ENCODE measurements around the gene IGSF23.

Gene IGSF23, protein sequence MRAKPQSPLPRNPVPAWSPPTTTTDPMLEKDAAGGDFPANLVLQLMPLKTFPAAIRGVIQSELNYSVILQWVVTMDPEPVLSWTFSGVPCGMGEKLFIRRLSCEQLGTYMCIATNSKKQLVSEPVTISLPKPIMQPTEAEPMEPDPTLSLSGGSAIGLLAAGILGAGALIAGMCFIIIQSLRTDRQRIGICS

DNA sequence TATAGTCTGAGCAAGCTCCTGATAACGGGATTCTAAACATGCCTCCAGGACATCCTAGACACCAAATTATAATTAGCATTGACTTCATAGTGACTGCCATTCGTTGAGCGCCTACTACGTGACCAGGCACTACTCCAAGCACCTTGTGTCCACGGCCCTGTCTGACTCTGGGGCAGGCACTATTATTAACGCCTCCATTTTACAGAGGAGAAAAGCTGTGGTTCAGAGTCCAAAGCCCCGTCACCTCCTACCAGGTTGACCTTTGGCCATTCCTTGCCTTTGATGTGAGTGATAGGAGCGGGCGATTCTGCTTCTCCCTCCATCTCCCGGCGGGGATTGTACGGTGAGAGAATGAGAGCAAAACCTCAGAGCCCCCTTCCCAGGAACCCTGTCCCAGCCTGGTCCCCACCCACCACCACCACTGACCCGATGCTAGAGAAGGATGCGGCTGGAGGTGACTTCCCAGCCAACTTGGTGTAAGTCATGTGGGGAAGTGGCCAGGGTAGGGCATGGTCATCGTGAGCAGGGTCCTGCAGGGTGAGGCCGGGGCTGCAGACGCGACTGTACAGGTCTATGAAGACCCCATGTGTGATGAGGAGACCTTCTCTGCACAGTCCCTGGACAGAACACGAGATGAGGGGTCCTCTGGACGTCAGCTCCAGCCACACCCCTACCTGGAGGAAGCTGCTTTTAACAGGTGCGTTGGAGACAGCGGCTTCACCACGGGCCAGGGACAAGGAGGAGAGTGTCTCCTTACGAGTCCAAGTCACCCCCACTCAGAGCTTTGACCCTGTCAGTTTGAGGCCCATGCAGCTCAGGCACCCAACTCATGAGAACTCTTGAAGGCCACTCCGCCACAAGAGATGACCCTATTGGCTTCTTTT lies at the start of gene IGSF23:
Gene IGSF23 (plus strand): TSS at position 269 of the 884 bp plus-strand sequence. CDS start 83 bp downstream, at position 352.
- DNase-seq = no peak

DNA sequence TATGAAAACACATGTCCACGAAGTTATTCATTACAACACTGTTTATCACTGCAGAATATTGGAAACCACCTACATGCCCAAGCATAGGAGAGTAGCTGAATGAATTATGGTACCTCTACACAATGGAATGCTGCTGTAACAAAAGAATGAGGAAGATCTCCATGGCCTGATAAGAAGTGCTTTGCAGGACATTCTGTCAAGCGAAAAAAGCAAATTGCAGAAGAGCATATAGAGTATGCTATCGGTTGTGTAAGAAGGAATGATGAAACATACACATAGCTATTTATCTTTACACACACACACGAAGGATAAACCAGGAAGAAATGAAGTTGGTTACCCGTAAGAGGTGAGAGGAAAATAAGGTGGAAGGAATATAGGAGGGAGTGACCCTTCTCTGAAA lies 46.4 kb upstream of the IGSF23 start:
- DNase-seq = no peak

DNA sequence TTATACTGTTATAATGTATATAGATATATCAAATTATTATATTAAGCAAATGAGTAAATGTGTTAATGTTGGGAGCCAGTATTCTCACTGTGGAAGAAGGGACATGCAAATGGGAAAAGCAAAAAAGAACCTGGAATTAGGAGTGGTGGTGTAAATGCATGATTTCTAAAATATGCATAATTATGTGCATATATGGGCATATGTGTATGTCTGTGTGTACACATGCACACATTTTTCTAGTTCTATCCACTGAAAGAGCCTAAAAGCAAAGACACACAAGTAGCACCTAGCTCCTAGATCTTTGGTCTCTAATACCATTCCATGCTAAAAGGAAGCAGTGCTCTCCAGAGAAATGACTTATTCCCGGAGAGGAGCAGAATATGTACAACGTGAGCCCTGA lies 45.6 kb upstream of the IGSF23 start:
- no peak for DNase-seq

DNA sequence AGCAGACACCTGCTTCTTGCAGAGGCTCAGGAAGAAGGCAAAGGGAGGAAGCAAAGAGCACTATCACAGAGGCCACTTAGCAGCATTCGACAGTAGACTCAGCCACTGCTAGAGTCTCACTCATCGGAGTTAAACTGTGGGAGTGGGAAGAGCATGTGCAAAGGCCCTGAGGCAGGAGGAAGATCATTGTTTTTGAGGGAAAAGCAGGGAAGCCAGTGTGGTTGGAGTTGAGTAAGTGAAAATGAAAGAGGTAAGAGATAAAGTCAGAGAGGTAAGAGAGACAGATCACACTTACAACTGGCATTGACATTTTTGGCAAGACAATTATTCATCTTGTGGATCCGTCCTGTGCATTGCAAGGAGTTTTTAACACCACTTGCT lies 42.8 kb upstream of the IGSF23 start:
- no peak for DNase-seq

DNA sequence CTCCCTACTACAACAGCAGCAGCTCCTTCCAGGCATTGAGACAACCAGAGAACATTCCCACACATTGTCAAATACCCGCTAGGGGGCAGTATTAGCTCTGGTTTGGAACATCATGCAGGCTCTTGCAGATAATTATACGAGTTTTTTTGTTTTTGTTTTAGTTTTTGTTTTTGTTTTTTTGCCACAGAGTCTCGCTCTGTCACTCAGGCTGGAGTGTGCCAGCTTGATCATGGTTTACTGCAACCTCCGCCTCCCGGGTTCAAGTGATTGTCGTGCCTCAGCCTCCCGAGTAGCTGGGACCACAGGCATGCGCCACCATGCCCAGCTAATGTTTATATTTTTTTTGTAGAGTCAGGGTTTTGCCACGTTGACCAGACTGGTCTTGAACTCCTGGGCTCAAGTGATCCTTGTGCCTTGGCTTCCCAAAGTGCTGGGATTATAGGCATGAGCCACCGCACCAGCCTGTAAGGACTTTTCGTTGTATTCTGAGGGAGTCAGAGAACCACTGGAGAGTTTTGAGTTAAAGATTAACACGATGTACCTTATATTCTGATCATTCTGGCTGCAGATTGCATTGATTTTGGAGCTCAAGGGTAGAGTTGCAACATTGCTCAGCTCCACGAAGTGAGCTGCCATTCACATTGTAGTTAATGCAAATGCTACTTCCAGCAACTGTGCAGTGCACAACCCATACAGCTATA lies 42.2 kb upstream of the IGSF23 start:
- DNase-seq = peak; percentile 61 to 84 (median 71)

DNA sequence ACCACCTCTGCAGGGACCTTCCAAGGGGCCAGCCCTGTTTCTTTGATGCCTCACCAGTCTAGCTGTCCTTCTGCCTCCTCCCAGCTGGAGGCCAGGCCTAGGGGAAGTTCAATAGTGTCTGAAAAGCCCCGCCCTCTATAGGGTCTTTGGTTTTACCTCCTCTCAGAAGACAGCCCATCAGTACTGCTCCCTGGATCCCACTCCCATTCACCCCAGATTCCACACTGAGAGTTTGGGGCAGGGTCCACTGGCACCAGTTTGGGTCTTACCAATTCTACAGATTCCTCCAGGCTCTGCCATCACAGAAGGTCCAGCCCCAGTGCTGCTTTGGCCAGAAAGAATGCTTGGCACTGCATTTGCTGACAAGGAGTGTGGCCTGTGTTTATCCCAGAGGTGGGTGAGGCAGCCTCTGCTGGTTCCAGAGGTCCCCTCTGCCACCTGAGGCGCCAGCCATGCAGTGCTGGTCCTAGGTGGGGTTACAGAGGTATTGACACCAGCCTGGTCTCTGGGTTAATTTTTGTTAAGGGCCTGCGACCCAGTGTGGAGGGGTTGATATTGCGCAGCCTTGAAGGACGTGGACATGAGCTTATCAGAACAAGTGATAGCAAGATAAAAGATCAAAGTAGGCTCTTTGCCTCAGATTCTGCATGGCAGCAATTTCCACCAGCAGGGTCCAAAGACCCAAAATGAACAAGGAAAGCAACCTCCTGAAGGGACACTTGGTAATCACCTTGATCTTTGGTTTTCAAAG lies 41.4 kb upstream of the IGSF23 start:
- DNase-seq = no peak

DNA sequence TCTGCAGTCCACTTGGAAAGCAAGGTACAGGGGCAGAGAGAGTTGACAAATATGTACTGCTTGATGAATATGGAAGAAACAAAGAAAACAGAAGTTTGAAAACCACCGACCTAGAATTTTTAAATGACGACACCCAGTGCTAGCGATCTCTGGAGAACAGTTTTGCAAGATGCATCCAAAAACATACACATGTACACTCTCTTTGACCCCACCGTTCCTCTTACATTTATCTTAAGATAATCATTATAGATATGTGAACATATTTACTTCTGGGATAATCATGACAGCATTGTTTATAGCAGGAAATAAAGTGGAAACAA lies 40.8 kb upstream of the IGSF23 start:
- no peak for DNase-seq

DNA sequence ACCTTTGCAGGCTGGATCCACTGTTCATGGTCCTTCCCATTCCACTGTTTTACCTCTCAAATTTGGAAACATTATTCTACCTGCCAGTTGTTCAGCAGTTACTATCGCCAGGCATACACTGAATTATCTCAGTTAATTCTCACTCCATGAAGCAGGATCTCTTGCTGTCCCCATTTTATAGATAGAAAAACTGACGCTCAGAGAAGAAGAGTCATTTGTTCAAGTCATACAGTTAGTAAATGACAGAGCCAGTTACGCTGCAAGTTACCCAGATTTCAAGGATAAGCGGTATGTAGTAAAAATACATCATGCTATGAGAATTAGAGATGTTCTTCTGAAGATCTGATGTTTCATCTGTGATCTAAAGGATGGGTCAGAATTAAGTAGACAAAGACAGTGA lies 40.2 kb upstream of the IGSF23 start:
- DNase-seq = no peak

DNA sequence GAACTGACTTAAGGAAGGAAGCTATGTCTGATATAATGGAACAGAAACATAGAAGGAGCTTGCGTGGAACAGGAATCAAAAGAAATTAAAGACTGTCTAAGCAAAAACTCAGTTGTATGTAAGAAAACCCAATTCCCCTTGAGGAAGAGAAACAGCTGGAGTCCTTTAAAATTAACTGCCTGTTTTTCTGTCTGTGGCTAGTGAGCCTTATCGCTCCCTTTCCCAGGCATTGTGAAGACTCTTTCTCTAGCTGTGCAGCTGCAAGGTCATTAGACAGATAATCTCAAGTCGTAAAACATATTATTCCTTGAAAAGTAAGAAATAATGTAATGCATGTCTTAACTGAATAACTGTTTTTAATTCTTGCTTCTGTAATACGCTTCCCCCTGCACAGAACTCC lies 39.7 kb upstream of the IGSF23 start:
- no peak for DNase-seq

DNA sequence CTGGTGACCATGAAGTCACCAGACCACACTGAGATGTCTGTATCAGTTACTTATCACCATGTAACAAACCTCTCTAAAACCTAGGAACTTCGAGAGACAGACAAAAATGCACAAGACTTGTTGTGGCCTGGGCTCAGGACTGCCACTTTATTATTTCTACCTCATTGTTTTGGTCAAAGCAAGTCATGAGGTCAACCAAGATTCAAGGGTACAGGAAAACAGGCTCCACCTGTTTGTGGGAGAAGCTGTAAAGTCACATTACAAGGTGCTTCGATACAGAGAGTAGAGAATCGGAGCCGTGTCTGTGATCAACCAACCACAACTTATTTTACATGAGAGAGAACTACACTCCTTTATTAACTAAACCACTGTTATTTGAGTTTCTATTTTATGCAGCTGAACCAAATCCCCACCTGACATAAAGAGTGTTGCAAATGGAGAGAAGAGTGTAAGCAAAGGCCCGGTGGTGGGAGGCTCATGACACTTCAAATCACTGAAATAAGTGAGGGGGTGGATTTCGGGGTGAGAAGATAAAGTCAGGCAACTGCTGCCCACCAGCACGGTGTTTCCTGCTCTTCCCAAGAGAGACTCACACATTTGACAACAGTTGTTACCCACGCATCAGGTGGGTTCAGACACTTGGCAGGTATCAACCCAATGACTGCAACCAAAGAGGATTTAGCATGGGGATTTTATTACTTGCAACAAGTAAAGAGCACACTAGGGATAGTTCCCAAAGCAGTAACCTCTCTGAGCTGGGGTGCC lies 39.0 kb upstream of the IGSF23 start:
- DNase-seq = no peak

DNA sequence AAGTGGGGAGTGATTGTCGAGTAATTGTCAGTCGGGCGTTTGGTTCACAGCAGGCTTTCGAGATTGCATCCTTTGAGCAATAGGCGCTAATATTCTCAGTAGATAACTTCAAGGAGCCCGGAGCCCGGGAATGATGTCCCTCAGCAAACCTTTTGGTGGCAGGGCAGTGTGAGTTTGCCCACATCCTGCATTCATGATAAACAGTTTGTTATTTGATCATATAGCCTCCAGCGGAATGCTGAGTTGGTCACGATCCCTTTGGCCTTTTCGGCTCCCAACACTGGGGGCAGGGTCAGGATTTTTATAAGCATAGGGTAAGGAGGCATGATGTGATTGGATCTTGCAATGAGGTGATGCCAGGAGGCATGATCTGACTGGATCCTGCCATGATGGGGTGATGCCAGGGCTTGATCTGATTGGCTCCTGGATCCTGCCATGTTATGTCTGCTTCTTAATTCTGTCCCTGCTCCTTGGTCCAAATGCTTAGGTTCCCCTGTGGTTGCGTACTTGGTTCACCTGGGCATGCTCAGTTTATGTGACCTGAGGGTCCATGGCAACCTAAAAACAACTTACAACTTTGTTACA lies 38.2 kb upstream of the IGSF23 start:
- DNase-seq = no peak

DNA sequence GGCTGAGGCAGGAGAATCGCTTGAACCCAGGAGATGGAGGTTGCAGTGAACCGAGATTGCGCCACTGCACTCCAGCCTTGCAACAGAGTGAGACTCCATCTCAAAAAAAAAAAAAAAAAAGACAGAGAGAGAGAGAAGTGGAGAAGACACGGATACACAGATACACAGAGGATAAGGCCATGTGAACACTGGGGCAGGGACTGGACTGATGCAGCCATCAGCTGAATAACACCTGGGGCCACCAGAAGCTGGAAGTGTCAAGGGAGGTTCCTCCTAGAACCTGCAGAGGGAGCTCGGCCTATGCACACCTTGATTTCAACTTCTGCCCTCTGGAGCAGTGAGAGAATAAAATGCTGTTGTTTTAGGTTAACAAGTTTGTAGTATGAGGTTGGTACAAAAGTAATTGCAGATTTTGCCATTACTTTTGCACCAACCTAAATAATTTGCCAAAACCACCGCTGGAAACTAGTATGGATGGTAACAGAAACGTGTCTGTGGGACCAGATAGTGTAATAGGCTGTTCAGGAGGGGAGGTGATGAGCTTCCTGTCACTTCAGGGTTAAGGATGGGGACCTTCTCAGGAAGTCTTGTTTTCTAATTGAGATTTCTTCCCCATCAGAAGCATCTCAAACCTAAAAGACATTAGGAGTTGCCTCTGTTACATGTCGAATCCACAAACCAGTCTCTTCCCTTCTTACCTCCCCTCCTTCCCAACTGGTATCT lies 36.4 kb upstream of the IGSF23 start:
- DNase-seq = peak in 2 of 3 experiments; percentile 26 to 65

DNA sequence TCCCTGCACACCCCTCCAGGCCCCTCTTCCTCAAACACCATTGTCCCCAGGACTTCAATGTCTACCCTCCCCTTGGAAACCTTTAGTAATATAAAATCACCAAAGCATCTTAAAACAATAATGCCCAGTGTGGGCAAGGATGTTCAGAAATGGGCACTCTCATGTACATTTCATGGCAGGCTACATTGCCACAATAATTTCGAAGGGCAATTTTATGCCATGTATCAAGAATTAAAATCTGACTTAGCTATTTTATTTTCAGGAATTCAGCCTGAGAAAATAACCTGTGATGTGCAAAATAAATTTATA lies 35.8 kb upstream of the IGSF23 start:
- DNase-seq = no peak

DNA sequence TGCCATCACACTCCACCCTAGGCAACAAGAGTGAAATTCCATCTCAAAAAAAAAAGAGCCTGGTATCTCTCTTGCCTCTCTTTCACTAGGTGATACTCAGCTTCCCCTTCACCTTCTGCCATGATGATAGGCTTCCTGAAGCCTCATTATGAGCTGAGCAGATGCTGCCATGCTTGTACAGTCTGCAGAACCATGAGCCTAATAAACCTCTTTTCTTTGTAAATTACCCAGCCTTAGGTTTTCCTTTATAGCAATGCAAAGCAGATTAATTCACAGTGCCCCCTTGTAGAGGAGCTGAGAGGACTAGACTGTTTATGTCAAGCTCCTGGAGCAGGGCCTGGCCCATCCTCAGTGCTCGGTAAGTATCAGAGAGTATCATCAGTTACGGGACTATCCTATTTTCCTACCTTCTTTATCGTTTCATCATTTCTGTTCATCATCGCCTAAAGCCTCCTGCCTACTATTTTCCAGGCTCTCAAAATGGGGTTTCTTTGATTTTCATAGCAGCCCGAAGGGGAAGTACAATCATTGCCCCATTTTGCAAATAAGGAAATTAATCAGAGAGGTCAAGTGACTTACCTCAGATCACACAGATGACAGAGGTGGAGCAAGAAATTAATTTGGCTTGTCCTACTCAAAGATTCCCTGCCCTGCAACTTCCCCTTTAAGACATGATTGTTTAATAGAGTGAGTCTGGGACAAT lies 33.5 kb upstream of the IGSF23 start:
- DNase-seq = no peak

DNA sequence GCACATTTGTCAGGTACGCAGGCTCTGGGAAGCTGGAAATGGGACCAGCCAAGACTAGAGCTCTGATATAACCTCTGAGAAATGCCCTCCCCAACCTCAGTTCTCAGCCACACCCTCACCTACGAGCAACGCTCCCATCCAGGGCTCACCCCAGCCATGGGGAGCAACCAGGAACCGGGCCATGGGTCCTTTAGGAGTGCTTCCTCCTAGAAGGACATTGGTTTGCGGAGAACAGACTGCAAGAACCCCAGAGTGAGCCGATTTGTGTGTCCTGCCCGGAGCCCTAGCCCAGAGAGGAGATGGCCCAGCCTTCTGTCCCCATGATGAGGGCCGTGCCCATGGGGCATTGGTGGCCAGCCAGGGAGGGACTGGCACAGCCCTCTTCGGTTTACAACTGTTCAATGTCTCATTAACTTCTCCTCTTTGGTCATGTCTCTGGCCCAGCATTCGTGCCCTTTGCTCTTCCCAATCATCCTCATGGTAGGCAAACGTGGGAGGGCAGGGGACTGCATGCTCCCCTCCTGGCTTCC lies 32.9 kb upstream of the IGSF23 start:
- no peak for DNase-seq

DNA sequence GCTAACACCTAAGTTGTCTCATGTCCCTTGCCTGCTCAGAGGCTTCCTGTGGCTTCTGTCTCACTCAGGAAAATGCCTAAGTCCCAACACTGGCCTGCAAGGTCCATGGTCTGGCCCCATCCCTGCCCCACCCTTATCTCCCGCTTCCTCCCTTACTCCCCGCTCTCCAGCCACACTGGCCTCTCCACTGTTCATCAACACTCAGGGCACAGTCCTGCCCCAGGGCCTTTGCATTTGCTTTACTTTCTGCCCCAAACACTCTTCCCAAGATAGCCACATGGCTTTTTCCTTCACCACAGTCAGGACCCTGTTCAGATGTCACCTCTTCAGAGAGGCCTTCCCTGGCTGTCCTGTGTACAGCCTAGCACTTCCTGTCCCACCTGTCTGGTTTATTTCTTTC lies 32.1 kb upstream of the IGSF23 start:
- no peak for DNase-seq

DNA sequence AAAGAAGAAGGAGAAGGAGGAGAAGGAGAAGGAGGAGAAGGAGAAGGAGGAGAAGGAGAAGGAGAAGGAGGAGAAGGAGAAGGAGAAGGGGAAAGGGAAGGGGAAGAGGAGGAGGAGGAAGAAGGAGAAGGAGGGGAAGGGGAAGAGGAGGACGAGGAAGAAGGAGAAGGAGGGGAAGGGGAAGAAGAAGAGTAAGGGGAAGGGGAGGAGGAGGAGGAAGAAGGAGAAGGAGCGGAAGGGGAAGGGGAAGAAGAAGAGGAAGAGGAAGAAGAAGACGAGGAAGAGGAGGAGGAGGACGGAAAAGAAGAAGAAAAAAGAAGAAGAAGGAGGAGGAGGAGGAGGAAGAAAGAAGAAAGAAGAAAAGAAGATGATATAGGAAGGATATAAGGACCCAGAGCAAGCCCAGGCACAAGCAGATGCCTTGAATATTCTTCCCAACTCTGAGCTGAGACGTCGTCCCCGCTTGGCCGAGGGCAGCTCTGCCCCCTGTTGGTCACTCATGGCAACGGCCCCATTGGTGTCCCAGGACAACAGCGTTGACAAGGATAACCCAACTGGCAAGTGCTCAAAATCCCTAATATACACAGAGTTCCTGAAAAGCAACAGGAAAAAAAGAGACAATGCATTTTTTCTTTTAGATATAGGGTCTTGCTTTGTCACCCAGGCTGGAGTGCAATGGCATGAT lies 30.6 kb upstream of the IGSF23 start:
- DNase-seq = no peak

DNA sequence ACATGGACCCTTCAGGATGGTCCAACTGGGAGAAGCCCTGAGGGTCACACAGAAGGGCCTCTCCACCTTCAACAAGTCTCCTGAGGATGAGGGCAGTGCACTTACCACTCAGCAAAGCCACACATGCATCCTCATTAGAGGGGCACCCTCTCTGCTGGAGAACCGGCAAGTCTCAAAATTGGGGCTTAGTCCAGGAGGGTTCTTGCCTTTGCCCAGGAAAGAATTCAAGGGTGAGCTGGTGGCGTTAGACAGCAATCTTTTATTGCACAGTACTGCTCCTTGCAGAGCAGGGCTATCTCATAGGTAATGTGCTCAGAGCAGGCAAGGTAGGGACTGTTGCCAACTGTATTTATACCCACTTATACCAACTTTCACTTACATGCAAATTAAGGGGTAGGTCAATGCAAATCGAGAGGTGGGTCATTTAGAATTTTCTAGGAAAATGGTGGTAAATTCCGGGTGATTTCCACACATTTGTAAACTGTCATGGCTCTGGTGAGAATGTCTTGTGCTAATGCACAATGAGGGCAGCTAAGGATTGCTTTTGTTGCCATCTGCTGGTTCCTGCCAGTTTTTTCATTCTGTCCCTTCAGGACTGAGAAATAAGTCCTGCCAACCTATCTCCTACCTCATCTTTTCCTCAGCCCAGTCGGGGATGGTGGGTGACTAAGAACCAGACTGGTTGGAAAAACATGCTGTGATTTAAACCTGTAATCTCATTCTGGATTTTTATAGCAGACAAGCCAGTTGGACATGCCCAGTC lies 27.8 kb upstream of the IGSF23 start:
- no peak for DNase-seq

All from NCI-H1417 (cell line).